Measurements from ENCODE around the gene ZNF385B.
A peak's percentile ranks its signal among the peaks of the same experiment; 100 is the strongest.

The ZNF385B gene

GRCh38 chr2:179429060-179429471 lies 432.3 kb downstream of the ZNF385B start:
- no peak overlapping the region for H3K4me3 ChIP-seq (ENCODE audit: low read depth, low read length)
- no peaks in the 10 kb centered on the region for H3K9me3 ChIP-seq (ENCODE audit: severe bottlenecking)
- TF ChIP-seq CTCF (IDR thresholded peaks at IDR 0.05; ENCODE audit: low read depth, low read length), result no peak
- H3K27ac ChIP-seq, result no peak overlapping the region
- H3K36me3 ChIP-seq, result no peaks in the 10 kb centered on the region
- no peaks in the 10 kb centered on the region for H3K27me3 ChIP-seq (ENCODE audit: insufficient read depth, low read depth, severe bottlenecking)
- no peak for DNase-seq

GRCh38 chr2:179428649-179429048 lies 432.8 kb downstream of the ZNF385B start:
- Histone ChIP-seq H3K36me3 (no peaks in the 10 kb centered on the region), H3K4me3 (ENCODE audit: low read depth, low read length) (no peak overlapping the region), H3K27me3 (ENCODE audit: insufficient read depth, low read depth, severe bottlenecking) (no peaks in the 10 kb centered on the region), H3K27ac (no peak overlapping the region), H3K9me3 (ENCODE audit: severe bottlenecking) (no peaks in the 10 kb centered on the region)
- no peak for TF ChIP-seq CTCF (IDR thresholded peaks at IDR 0.05; ENCODE audit: low read depth, low read length)
- DNase-seq, result no peak

GRCh38 chr2:179427065-179427464 lies 434.3 kb downstream of the ZNF385B start:
- Histone ChIP-seq H3K9me3 (ENCODE audit: severe bottlenecking) (no peaks in the 10 kb centered on the region), H3K36me3 (no peaks in the 10 kb centered on the region), H3K27me3 (ENCODE audit: insufficient read depth, low read depth, severe bottlenecking) (no peaks in the 10 kb centered on the region), H3K27ac (no peak overlapping the region), H3K4me3 (ENCODE audit: low read depth, low read length) (no peak overlapping the region)
- no peak for TF ChIP-seq CTCF (IDR thresholded peaks at IDR 0.05; ENCODE audit: low read depth, low read length)
- no peak for DNase-seq

GRCh38 chr2:179424571-179424970 lies 436.8 kb downstream of the ZNF385B start:
- DNase-seq, result no peak
- no peak for TF ChIP-seq CTCF (IDR thresholded peaks at IDR 0.05; ENCODE audit: low read depth, low read length)
- Histone ChIP-seq H3K9me3 (ENCODE audit: severe bottlenecking) (no peaks in the 10 kb centered on the region), H3K4me3 (ENCODE audit: low read depth, low read length) (no peak overlapping the region), H3K27me3 (ENCODE audit: insufficient read depth, low read depth, severe bottlenecking) (no peaks in the 10 kb centered on the region), H3K27ac (no peak overlapping the region), H3K36me3 (no peaks in the 10 kb centered on the region)

GRCh38 chr2:179422037-179422643 lies 439.3 kb downstream of the ZNF385B start:
- no peak overlapping the region for H3K27ac ChIP-seq
- no peaks in the 10 kb centered on the region for H3K36me3 ChIP-seq
- no peak overlapping the region for H3K4me3 ChIP-seq (ENCODE audit: low read depth, low read length)
- H3K9me3 ChIP-seq (ENCODE audit: severe bottlenecking), result no peaks in the 10 kb centered on the region
- peak; percentile 75 for TF ChIP-seq CTCF (IDR thresholded peaks at IDR 0.05; ENCODE audit: low read depth, low read length)
- peak; percentile 69 for DNase-seq
- H3K27me3 ChIP-seq (ENCODE audit: insufficient read depth, low read depth, severe bottlenecking), result no peaks in the 10 kb centered on the region

GRCh38 chr2:179417436-179417949 lies 443.9 kb downstream of the ZNF385B start:
- DNase-seq, result no peak

More at GRCh38 chr2:179417436-179417949, 443.9 kb downstream of the ZNF385B start:
- Histone ChIP-seq H3K27ac (no peak overlapping the region), H3K27me3 (ENCODE audit: insufficient read depth, low read depth, severe bottlenecking) (no peaks in the 10 kb centered on the region), H3K4me3 (ENCODE audit: low read depth, low read length) (no peak overlapping the region), H3K9me3 (ENCODE audit: severe bottlenecking) (peaks cover 5% of the 10 kb centered on the region), H3K36me3 (no peaks in the 10 kb centered on the region)
- no peak for TF ChIP-seq CTCF (IDR thresholded peaks at IDR 0.05; ENCODE audit: low read depth, low read length)

Data from WERI-Rb-1 (cell line).